H1 (cell line): ENCODE measurements around the gene SLX9. TPM values are rescaled to one million over a fixed set of nuclear protein-coding genes. Genes with fewer than 3 reads are reported as not detected.

Source experiments
- CTCF ChIA-PET: fragments of 300-600 bp; sonication (Branson Sonifier 250); formaldehyde crosslinking; loops from one replicate; lab custom pipeline; 2021; ENCODE audit not compliant: partially characterized antibody; lab: Charles Lee
- POLR2A ChIA-PET: fragments of 300-600 bp; sonication (Branson Sonifier 250); formaldehyde crosslinking; loops from one replicate; lab custom pipeline; 2021; ENCODE audit warnings: inconsistent platforms; ENCODE audit not compliant: partially characterized antibody; lab: Charles Lee
- DNase-seq, 2 experiments: peaks; one replicate each; pipeline versions ENCODE4 v3.0.0 to v3.0.0-alpha.2; 2010 to 2022; ENCODE audit warnings: low spot score in 2 of 2, low read depth in 1 of 2, mixed read lengths in 1 of 2
- FAIRE-seq: peaks from 2 replicates; lab custom pipeline; 2011; peaks lifted over from hg19 to GRCh38; lab: Jason Lieb, UNC
- H2AFZ ChIP-seq: 2 replicates; pipeline ENCODE4 v1.8.1; 2012; ENCODE audit warnings: low read length, inconsistent platforms
- H2AK5ac ChIP-seq: 2 replicates; pipeline ENCODE4 v1.6.1; 2013; ENCODE audit warnings: low read depth, low read length
- H2BK120ac ChIP-seq: replicated peaks from 2 replicates; pipeline ENCODE3; 2013; ENCODE audit warnings: low read depth, low read length, inconsistent platforms
- H2BK12ac ChIP-seq: 2 replicates; pipeline ENCODE4 v1.6.1; 2013; ENCODE audit warnings: low read depth, low read length
- H2BK15ac ChIP-seq: 2 replicates; pipeline ENCODE4 v1.6.1; 2013; ENCODE audit warnings: low read length
- H2BK20ac ChIP-seq: 2 replicates; pipeline ENCODE4 v1.6.1; 2013; ENCODE audit warnings: low read length
- H2BK5ac ChIP-seq: 2 replicates; pipeline ENCODE4 v1.6.1; 2013; ENCODE audit warnings: low read depth, low read length
- H3K14ac ChIP-seq: 2 replicates; pipeline ENCODE4 v1.6.1; 2013; ENCODE audit warnings: inconsistent platforms; ENCODE audit not compliant: insufficient read length
- H3K18ac ChIP-seq: 2 replicates; pipeline ENCODE4 v1.6.1; 2013; ENCODE audit warnings: low read length; ENCODE audit errors: extremely low read depth
- H3K23ac ChIP-seq: 2 replicates; pipeline ENCODE4 v1.6.1; 2013; ENCODE audit warnings: inconsistent platforms; ENCODE audit not compliant: insufficient read length
- H3K23me2 ChIP-seq: 2 replicates; pipeline ENCODE4 v1.6.1; 2013; ENCODE audit warnings: low read depth, low read length
- H3K27ac ChIP-seq: 2 replicates; pipeline ENCODE4 v1.6.1; 2011; ENCODE audit warnings: low read depth, low read length, inconsistent platforms
- H3K27me3 ChIP-seq, 4 experiments: replicated peaks in 1 of 4; 1 replicate in 1 of 4; 2 replicates in 3 of 4; pipeline versions ENCODE4 v1.6.1 to v1.8.1; 2011 to 2013; ENCODE audit warnings: low read length in 3 of 4, mild to moderate bottlenecking in 3 of 4, inconsistent platforms in 2 of 4, mixed read lengths in 2 of 4, moderate library complexity in 1 of 4; ENCODE audit not compliant: control insufficient read depth in 3 of 4, insufficient read depth in 3 of 4; ENCODE audit errors: extremely low read depth in 1 of 4
- H3K36me3 ChIP-seq, 4 experiments: 2 replicates each; pipeline versions ENCODE4 v1.6.1 to v1.8.1; 2011 to 2013; ENCODE audit warnings: mild to moderate bottlenecking in 4 of 4, low read length in 3 of 4, moderate library complexity in 2 of 4, control low read depth in 1 of 4, inconsistent platforms in 1 of 4; ENCODE audit not compliant: insufficient read depth in 4 of 4, control insufficient read depth in 2 of 4
- H3K4ac ChIP-seq: replicated peaks from 2 replicates; pipeline ENCODE3; 2013; ENCODE audit warnings: low read length, low read depth, mixed read lengths, inconsistent platforms; ENCODE audit not compliant: insufficient read length
- H3K4me1 ChIP-seq, 4 experiments: replicated peaks in 1 of 4; 1 replicate in 1 of 4; 2 replicates in 3 of 4; pipeline versions ENCODE4 v1.6.1 to v1.8.1; 2011 to 2013; ENCODE audit warnings: low read length in 3 of 4, inconsistent platforms in 2 of 4, mixed read lengths in 1 of 4; ENCODE audit not compliant: insufficient read depth in 4 of 4, control insufficient read depth in 3 of 4
- H3K4me2 ChIP-seq, 2 experiments: 2 replicates each; pipeline versions ENCODE4 v1.6.1 to v1.8.1; 2011 to 2013; ENCODE audit warnings: low read depth in 2 of 2, low read length in 2 of 2, control low read depth in 1 of 2, inconsistent platforms in 1 of 2, mild to moderate bottlenecking in 1 of 2; ENCODE audit not compliant: insufficient read depth in 1 of 2
- H3K4me3 ChIP-seq, 4 experiments: fragments of 200-600, 300-600 bp in 1 of 4; sonication (generic), shearing (Covaris generic), sonication (Bioruptor Twin) in 1 of 4; 2 replicates each; pipeline versions ENCODE4 v1.5.1 to v1.8.1; 2011 to 2016; ENCODE audit warnings: low read length in 4 of 4, low read depth in 3 of 4, control low read depth in 2 of 4, inconsistent platforms in 2 of 4, mild to moderate bottlenecking in 2 of 4, mixed read lengths in 1 of 4, moderate library complexity in 1 of 4; ENCODE audit not compliant: insufficient read depth in 2 of 4; ENCODE audit errors: extremely low read depth in 1 of 4
- H3K56ac ChIP-seq: replicated peaks from 2 replicates; pipeline ENCODE3; 2013; ENCODE audit warnings: low read depth, mild to moderate bottlenecking, mixed read lengths, low read length, inconsistent platforms; ENCODE audit not compliant: insufficient read length
- H3K79me1 ChIP-seq: 2 replicates; pipeline ENCODE4 v1.6.1; 2013; ENCODE audit warnings: low read depth, low read length, control low read depth
- H3K79me2 ChIP-seq, 2 experiments: 2 replicates each; pipeline versions ENCODE4 v1.6.1 to v1.8.1; 2012 to 2013; ENCODE audit warnings: low read length in 2 of 2, mild to moderate bottlenecking in 2 of 2, inconsistent platforms in 1 of 2; ENCODE audit not compliant: insufficient read depth in 2 of 2, control insufficient read depth in 1 of 2
- H3K9ac ChIP-seq, 4 experiments: replicated peaks in 1 of 4; 1 replicate in 1 of 4; 2 replicates in 3 of 4; pipeline versions ENCODE4 v1.6.1 to v1.8.1; 2011 to 2013; ENCODE audit warnings: low read depth in 3 of 4, low read length in 3 of 4, control low read depth in 2 of 4, mild to moderate bottlenecking in 2 of 4, moderate library complexity in 2 of 4, inconsistent platforms in 1 of 4; ENCODE audit errors: extremely low read depth in 1 of 4
- H3K9me3 ChIP-seq, 2 experiments: 2 replicates each; pipeline versions ENCODE4 v1.6.1 to v1.8.1; 2012 to 2013; ENCODE audit warnings: mild to moderate bottlenecking in 2 of 2, moderate library complexity in 2 of 2, control low read depth in 1 of 2, inconsistent platforms in 1 of 2, low read depth in 1 of 2, low read length in 1 of 2, mixed read lengths in 1 of 2; ENCODE audit not compliant: insufficient read depth in 2 of 2
- H4K20me1 ChIP-seq, 2 experiments: replicated peaks in 1 of 2; 2 replicates each; pipeline versions ENCODE3 to v1.8.1; 2011 to 2013; ENCODE audit warnings: inconsistent platforms in 2 of 2, low read length in 2 of 2, mild to moderate bottlenecking in 1 of 2; ENCODE audit not compliant: insufficient read depth in 2 of 2, control insufficient read depth in 1 of 2
- H4K5ac ChIP-seq: 2 replicates; pipeline ENCODE4 v1.6.1; 2013; ENCODE audit warnings: low read length, low read depth, mixed read lengths, inconsistent platforms; ENCODE audit not compliant: insufficient read length
- H4K8ac ChIP-seq: 2 replicates; pipeline ENCODE4 v1.8.0; 2013; ENCODE audit warnings: mild to moderate bottlenecking, moderate library complexity, low read length, inconsistent platforms; ENCODE audit not compliant: insufficient read depth; ENCODE audit errors: extremely low read depth
- H4K91ac ChIP-seq: replicated peaks from 2 replicates; pipeline ENCODE3; 2013; ENCODE audit warnings: low read length, mixed read lengths, inconsistent platforms; ENCODE audit not compliant: insufficient read length
- CREB1 ChIP-seq: IDR thresholded peaks from 2 replicates; pipeline ENCODE4 v1.6.1; 2012; ENCODE audit warnings: inconsistent platforms
- CTCF ChIP-seq, 3 experiments: IDR thresholded peaks; 1 replicate in 2 of 3; 2 replicates in 1 of 3; pipeline versions ENCODE4 v1.5.1 to v1.6.1; 2011; ENCODE audit warnings: low read length in 3 of 3, mild to moderate bottlenecking in 3 of 3, inconsistent platforms in 2 of 3, low read depth in 1 of 3, moderate library complexity in 1 of 3; ENCODE audit not compliant: insufficient read depth in 1 of 3; ENCODE audit errors: control extremely low read depth in 1 of 3
- E2F6 ChIP-seq: IDR thresholded peaks from 2 replicates; pipeline ENCODE4 v1.6.1; 2012; ENCODE audit warnings: inconsistent platforms
- EP300 ChIP-seq, 2 experiments: IDR thresholded peaks; 1 replicate in 1 of 2; 2 replicates in 1 of 2; pipeline ENCODE4 v1.6.1; 2011 to 2012; ENCODE audit warnings: low read depth in 2 of 2, low read length in 2 of 2, mild to moderate bottlenecking in 2 of 2, borderline replicate concordance in 1 of 2, inconsistent platforms in 1 of 2, moderate library complexity in 1 of 2
- KDM4A ChIP-seq: IDR thresholded peaks from one replicate; pipeline ENCODE4 v1.7.1; 2012; ENCODE audit warnings: low read depth, mild to moderate bottlenecking, moderate library complexity, low read length, inconsistent platforms; ENCODE audit not compliant: severe bottlenecking
- SIX5 ChIP-seq: IDR thresholded peaks from 2 replicates; pipeline ENCODE4 v1.6.1; 2011; ENCODE audit warnings: mild to moderate bottlenecking, low read depth, low read length
- WGBS, 2 experiments: shearing (Covaris generic) in 1 of 2; methylation state at CpG; one replicate each; pipeline versions ENCODE4 v1.1.6 to v1.1.7; 2013 to 2015; ENCODE audit warnings: low lambda C conversion rate in 2 of 2, mixed read lengths in 2 of 2, inconsistent platforms in 1 of 2, low coverage in 1 of 2, missing lambda C conversion rate in 1 of 2; ENCODE audit not compliant: insufficient replicate concordance in 2 of 2, insufficient coverage in 1 of 2, insufficient read length in 1 of 2; ENCODE audit errors: extremely low coverage in 1 of 2, missing lambda C conversion rate in 1 of 2; 5-methylcytosine and 5-hydroxymethylcytosine counted together
- polyA plus RNA-seq, 7 experiments: library from polyadenylated mRNA; depleted of rRNA in 3 of 7; stranded (reverse) in 5 of 7; unstranded in 2 of 7; fragments of >200 nt in 5 of 7; fragments of 200-250 nt in 2 of 7; gene quantifications; 1 replicate in 5 of 7; 2 replicates in 1 of 7; 4 replicates in 1 of 7; pipeline versions ENCODE4 v1.2.1 to v1.2.3, GENCODE V29; 2011 to 2013; ENCODE audit warnings: missing spikeins in 2 of 7, mixed read lengths in 2 of 7
- total RNA-seq: library from RNA; stranded (reverse); fragmentation: NEBNext Ultra II Directional; extraction: Animal tissue kit (Norgen Biotek cat#: 25700); gene quantifications from 2 replicates; pipeline ENCODE4 v1.2.1, GENCODE V29; 2021

Gene SLX9
- total and polyA plus RNA-seq, 2 of the 8 experiments (the other 6 are each of a cell fraction or from before 2014, with no cell fraction given), result 17.7 to 57.3 TPM

GRCh38 chr21:44907225-44907965 lies 32.4 kb upstream of the SLX9 start:
- H3K4me2 ChIP-seq, result no peak overlapping the region; a peak in 1 of 4 replicates
- no peak overlapping the region for H3K56ac ChIP-seq
- H3K4ac ChIP-seq, result no peak overlapping the region
- H4K91ac ChIP-seq, result no peak overlapping the region
- no peak overlapping the region for H2AK5ac ChIP-seq
- 67% methylated on average over 16 of the region's 16 CpGs; no CpG with 5 or more reads in 1 of the 2 experiments for WGBS, 2 experiments
- H3K18ac ChIP-seq, result peak overlapping the region; percentile 60
- TF ChIP-seq E2F6 (no peak), EP300 (IDR thresholded peaks at IDR 0.05; ENCODE audit: borderline replicate concordance in 1 of 2, low read depth in 2 of 2, low read length in 2 of 2) (no peak), KDM4A (no peak), CTCF (IDR thresholded peaks at IDR 0.05; ENCODE audit: control extremely low read depth in 1 of 3, insufficient read depth in 1 of 3, low read depth in 1 of 3, low read length in 3 of 3) (peak in 1 of 3 experiments; percentile 33; a peak in 2 of 4 replicates), CREB1 (no peak), SIX5 (no peak)
- peaks cover 0 to 4% (median 1%) of the 10 kb centered on the region in 4 experiments; a peak in 1 of 7 replicates for H3K27me3 ChIP-seq
- peaks cover 9% of the 10 kb centered on the region; the same call in 1 of the 2 replicates for H3K23me2 ChIP-seq
- no peak overlapping the region for H3K23ac ChIP-seq
- no peak overlapping the region for H2BK12ac ChIP-seq
- DNase-seq, result no peak
- H3K36me3 ChIP-seq, result no peaks in the 10 kb centered on the region; a peak in 1 of 8 replicates
- H4K5ac ChIP-seq, result no peak overlapping the region
- peaks cover 0 to 8% of the 10 kb centered on the region in 2 experiments for H4K20me1 ChIP-seq
- no peaks in the 10 kb centered on the region for H3K79me1 ChIP-seq
- H2AFZ ChIP-seq, result peak overlapping the region; percentile 8; the same call in 1 of the 2 replicates
- H3K4me3 ChIP-seq, result peak overlapping the region in 1 of 4 experiments; percentile 1; a peak in 1 of 8 replicates
- no peak for FAIRE-seq
- no peaks in the 10 kb centered on the region for H3K9me3 ChIP-seq
- H2BK5ac ChIP-seq, result peak overlapping the region; percentile 39; the same call in 1 of the 2 replicates
- CTCF ChIA-PET, result interaction anchor here (0.6 to 3.3 kb wide), 11 partner anchors 9 to 417 kb away, joined by 3 to 24 read pairs (median 4); partner anchors contain the start of gene UBE2G2
- no peaks in the 10 kb centered on the region for H3K79me2 ChIP-seq
- peaks cover 0 to 11% (median 0%) of the 10 kb centered on the region in 4 experiments; a peak in 3 of 7 replicates for H3K4me1 ChIP-seq
- H3K27ac ChIP-seq, result no peak overlapping the region
- H4K8ac ChIP-seq, result 0 out of 2 replicates have a peak overlapping the region, but pooled peaks have one; percentile 64
- H2BK20ac ChIP-seq, result no peak overlapping the region
- no peak overlapping the region for H3K14ac ChIP-seq
- no peak overlapping the region for H2BK120ac ChIP-seq
- POLR2A ChIA-PET, result interaction anchor here (0.7 to 1.7 kb wide), 2 partner anchors 19 to 32 kb away, joined by 3 to 4 read pairs; partner anchors contain the start of gene SLX9
- no peak overlapping the region for H2BK15ac ChIP-seq
- H3K9ac ChIP-seq, result no peak overlapping the region
